ENCODE data around the gene KRT16. TPM values are rescaled to one million over a fixed set of nuclear protein-coding genes. Genes with fewer than 3 reads are reported as not detected.
"Not testable (repeated sequence)": the region's sequence is repeated elsewhere in the genome, so short reads cannot be mapped to it uniquely, and the experiment has no call there.

Gene KRT16
- total RNA-seq, 1 experiment from 2014 or later: not detected

DNA sequence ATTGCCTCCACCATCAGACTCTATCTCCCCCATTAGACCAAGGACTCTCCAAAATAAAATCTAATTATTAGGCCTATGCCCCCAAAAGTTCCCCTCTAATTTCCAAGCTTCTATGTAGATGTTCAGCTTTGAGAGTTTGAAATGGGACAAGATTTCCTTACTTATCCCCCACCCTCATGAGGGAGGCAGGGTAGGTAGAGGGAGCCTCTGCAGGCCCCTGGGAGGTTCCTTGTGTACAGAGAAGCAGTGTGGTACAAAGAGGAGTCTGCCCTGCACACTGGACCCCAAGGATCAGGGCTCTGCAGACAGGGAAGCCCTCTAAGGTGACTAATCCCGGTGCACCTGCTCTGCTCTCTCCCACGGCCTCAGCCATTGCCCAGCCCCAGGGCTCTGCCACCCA lies 9.3 kb upstream of the KRT16 start:
- Histone ChIP-seq H3K56ac (ENCODE audit: insufficient read length, low read depth, low read length) (no peak overlapping the region), H3K27ac (ENCODE audit: insufficient read length, low read depth, low read length) (no peak overlapping the region), H3K79me2 (ENCODE audit: insufficient read depth, low read length) (no peaks in the 10 kb centered on the region), H2BK5ac (ENCODE audit: insufficient read length, low read length) (no peak overlapping the region), H4K5ac (ENCODE audit: insufficient read length, low read depth, low read length) (no peak overlapping the region), H3T11ph (ENCODE audit: low read length) (no peak overlapping the region), H3K79me1 (ENCODE audit: insufficient read depth, low read depth, low read length, poor library complexity, severe bottlenecking) (no peaks in the 10 kb centered on the region), H2BK120ac (ENCODE audit: low read depth, low read length, poor library complexity, severe bottlenecking) (no peak overlapping the region), H3K27me3 (ENCODE audit: insufficient read depth, low read length) (no peaks in the 10 kb centered on the region), H3K14ac (ENCODE audit: insufficient read depth, low read length) (no peak overlapping the region), H3K9ac (ENCODE audit: extremely low read depth, insufficient read length, low read length) (no peak overlapping the region), H4K91ac (ENCODE audit: insufficient read length, low read depth, low read length) (no peak overlapping the region), H4K20me1 (ENCODE audit: control insufficient read depth, insufficient read depth, insufficient read length) (no peaks in the 10 kb centered on the region), H3K4ac (ENCODE audit: low read depth, low read length) (no peak overlapping the region), H3K4me1 (ENCODE audit: insufficient read depth, low read length) (no peaks in the 10 kb centered on the region; the same call in 1 of the 2 replicates), H3K23me2 (ENCODE audit: insufficient read length, low read depth, low read length, poor library complexity, severe bottlenecking) (no peaks in the 10 kb centered on the region), H3K4me2 (ENCODE audit: insufficient read depth, insufficient read length, low read length) (no peak overlapping the region), H4K8ac (replicated peaks; ENCODE audit: insufficient read length, low read depth, low read length) (no peak overlapping the region), H2BK20ac (ENCODE audit: low read depth, low read length, poor library complexity, severe bottlenecking) (no peak overlapping the region), H3K18ac (ENCODE audit: insufficient read length, low read depth, low read length) (no peak overlapping the region), H2BK15ac (ENCODE audit: low read depth, low read length) (no peak overlapping the region), H2AFZ (ENCODE audit: low read length) (no peak overlapping the region), H3K23ac (ENCODE audit: insufficient read length, low read depth, low read length) (no peak overlapping the region), H3K9me3 (ENCODE audit: control insufficient read depth, low read depth, low read length) (no peaks in the 10 kb centered on the region), H2BK12ac (ENCODE audit: insufficient read length, low read depth, low read length) (no peak overlapping the region), H2AK5ac (ENCODE audit: insufficient read length, low read length) (no peak overlapping the region)
- Mint-ChIP-seq H3K27ac (no peak overlapping the region; a peak in 1 of 7 replicates), H3K36me3 (ENCODE audit: insufficient read depth in 1 of 3, low read depth in 3 of 3) (no peaks in the 10 kb centered on the region; a peak in 2 of 7 replicates), H3K9me3 (no peaks in the 10 kb centered on the region), H3K4me3 (no peak overlapping the region; a peak in 1 of 5 replicates), H3K27me3 (ENCODE audit: low read depth) (no peaks in the 10 kb centered on the region; the same call in 1 of the 2 replicates), H3K4me1 (peaks cover 12 to 31% of the 10 kb centered on the region in 2 experiments)
- no peak for DNase-seq
- TF ChIP-seq, protein P1, sequence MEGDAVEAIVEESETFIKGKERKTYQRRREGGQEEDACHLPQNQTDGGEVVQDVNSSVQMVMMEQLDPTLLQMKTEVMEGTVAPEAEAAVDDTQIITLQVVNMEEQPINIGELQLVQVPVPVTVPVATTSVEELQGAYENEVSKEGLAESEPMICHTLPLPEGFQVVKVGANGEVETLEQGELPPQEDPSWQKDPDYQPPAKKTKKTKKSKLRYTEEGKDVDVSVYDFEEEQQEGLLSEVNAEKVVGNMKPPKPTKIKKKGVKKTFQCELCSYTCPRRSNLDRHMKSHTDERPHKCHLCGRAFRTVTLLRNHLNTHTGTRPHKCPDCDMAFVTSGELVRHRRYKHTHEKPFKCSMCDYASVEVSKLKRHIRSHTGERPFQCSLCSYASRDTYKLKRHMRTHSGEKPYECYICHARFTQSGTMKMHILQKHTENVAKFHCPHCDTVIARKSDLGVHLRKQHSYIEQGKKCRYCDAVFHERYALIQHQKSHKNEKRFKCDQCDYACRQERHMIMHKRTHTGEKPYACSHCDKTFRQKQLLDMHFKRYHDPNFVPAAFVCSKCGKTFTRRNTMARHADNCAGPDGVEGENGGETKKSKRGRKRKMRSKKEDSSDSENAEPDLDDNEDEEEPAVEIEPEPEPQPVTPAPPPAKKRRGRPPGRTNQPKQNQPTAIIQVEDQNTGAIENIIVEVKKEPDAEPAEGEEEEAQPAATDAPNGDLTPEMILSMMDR (conservative IDR thresholded peaks at IDR 0.05): no peak
- WGBS (ENCODE audit: extremely low coverage, insufficient read length, low lambda C conversion rate): no CpG with 5 or more reads among the region's 2 CpGs

DNA sequence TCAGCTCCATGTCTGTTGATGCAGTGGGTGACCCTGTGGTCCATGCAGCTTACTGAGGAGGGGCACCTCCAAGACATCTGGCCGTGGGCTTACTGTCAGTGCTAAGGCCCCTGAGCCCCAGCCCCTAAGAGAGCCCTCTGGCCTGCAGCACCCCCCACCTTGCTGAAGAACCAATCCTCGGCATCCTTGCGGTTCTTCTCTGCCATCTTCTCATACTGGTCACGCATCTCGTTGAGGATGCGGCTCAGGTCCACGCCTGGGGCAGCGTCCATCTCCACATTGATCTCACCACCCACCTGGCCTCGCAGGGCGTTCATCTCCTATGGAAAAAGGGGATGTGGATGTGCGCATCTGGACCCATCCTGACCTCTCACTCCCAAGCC lies 8.9 kb upstream of the KRT16 start:
- not testable (repeated sequence) for H3K4me3 Mint-ChIP-seq; H3K27me3 Mint-ChIP-seq (ENCODE audit: low read depth); H3K79me2 ChIP-seq (ENCODE audit: insufficient read depth, low read length); H4K8ac ChIP-seq (replicated peaks; ENCODE audit: insufficient read length, low read depth, low read length); H3T11ph ChIP-seq (ENCODE audit: low read length); H3K4ac ChIP-seq (ENCODE audit: low read depth, low read length); H3K18ac ChIP-seq (ENCODE audit: insufficient read length, low read depth, low read length); H2BK5ac ChIP-seq (ENCODE audit: insufficient read length, low read length); H2BK12ac ChIP-seq (ENCODE audit: insufficient read length, low read depth, low read length); H3K9me3 ChIP-seq (ENCODE audit: control insufficient read depth, low read depth, low read length); H3K79me1 ChIP-seq (ENCODE audit: insufficient read depth, low read depth, low read length, poor library complexity, severe bottlenecking); H4K20me1 ChIP-seq (ENCODE audit: control insufficient read depth, insufficient read depth, insufficient read length); H3K27ac Mint-ChIP-seq; H3K36me3 Mint-ChIP-seq (ENCODE audit: insufficient read depth in 1 of 3, low read depth in 3 of 3); H3K9me3 Mint-ChIP-seq; H3K4me2 ChIP-seq (ENCODE audit: insufficient read depth, insufficient read length, low read length); H3K56ac ChIP-seq (ENCODE audit: insufficient read length, low read depth, low read length); H3K23ac ChIP-seq (ENCODE audit: insufficient read length, low read depth, low read length); H3K4me1 ChIP-seq (ENCODE audit: insufficient read depth, low read length); H3K9ac ChIP-seq (ENCODE audit: extremely low read depth, insufficient read length, low read length); H2BK15ac ChIP-seq (ENCODE audit: low read depth, low read length); H2AK5ac ChIP-seq (ENCODE audit: insufficient read length, low read length); H3K23me2 ChIP-seq (ENCODE audit: insufficient read length, low read depth, low read length, poor library complexity, severe bottlenecking); H4K5ac ChIP-seq (ENCODE audit: insufficient read length, low read depth, low read length); H3K14ac ChIP-seq (ENCODE audit: insufficient read depth, low read length); DNase-seq; H3K27me3 ChIP-seq (ENCODE audit: insufficient read depth, low read length); H2BK20ac ChIP-seq (ENCODE audit: low read depth, low read length, poor library complexity, severe bottlenecking); H2AFZ ChIP-seq (ENCODE audit: low read length); H3K27ac ChIP-seq (ENCODE audit: insufficient read length, low read depth, low read length); H2BK120ac ChIP-seq (ENCODE audit: low read depth, low read length, poor library complexity, severe bottlenecking); H4K91ac ChIP-seq (ENCODE audit: insufficient read length, low read depth, low read length)
- H3K4me1 Mint-ChIP-seq: peaks cover 10 to 32% of the 10 kb centered on the region in 2 experiments
- no CpG with 5 or more reads among the region's 11 CpGs for WGBS (ENCODE audit: extremely low coverage, insufficient read length, low lambda C conversion rate)
